Measurements from ENCODE around the gene SCAPER. TPM values are rescaled to one million over a fixed set of nuclear protein-coding genes. Genes with fewer than 3 reads are reported as not detected.
"Not testable (repeated sequence)": the region's sequence is repeated elsewhere in the genome, so short reads cannot be mapped to it uniquely, and the experiment has no call there.

SCAPER gene
- total and polyA plus RNA-seq, 8 donors = 3.0 to 23.8 (median 14.2) TPM

DNA sequence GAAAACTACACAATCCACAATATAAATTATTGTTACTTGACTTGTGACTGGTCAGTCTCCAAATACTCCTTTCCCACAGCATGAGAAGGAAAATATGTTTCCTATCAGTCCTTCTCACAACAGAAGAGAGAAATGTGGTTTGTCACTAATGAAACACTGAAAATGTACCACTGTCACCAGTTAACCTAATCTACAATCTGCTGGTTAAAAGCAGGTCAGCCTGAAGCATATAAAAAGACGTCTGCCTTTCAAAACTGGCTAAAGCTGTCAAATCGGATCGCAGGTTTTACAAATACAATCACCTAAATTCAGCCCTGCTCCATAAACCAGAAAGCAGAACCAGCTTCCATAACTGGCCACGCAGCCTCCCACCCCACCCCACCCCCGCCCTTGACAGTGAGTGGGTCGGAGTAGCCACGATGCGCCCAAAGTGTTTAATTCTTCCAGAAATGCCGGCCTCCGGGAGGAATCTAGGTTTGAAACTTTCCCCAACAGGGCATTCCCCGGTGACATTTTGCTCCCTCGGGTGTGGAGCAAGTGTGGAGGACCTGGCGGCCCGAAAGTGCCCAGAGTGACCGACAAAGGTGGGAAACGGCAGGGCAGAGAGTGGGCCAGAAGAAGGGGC is 594.6 kb downstream of the SCAPER start:
- no peak for TF ChIP-seq CTCF (IDR thresholded peaks at IDR 0.05)
- H3K4me3 ChIP-seq = peak overlapping the region; percentile 56 to 89 (median 76)
- no peaks in the 10 kb centered on the region for H3K36me3 ChIP-seq
- WGBS, 2 donors = 0 to 1% methylated on average over 16 of the region's 16 CpGs
- no peaks in the 10 kb centered on the region for H3K9me3 ChIP-seq
- intact Hi-C loops (cut with DNase I) = no loop called here
- FAIRE-seq = no peak
- H3K4me1 ChIP-seq = peaks cover 4 to 8% (median 8%) of the 10 kb centered on the region in 3 donors
- peak; percentile 23 to 43 (median 41) for ATAC-seq
- peak in 1 of 6 donors; percentile 18 for DNase-seq
- no peaks in the 10 kb centered on the region for H3K27me3 ChIP-seq
- H3K27ac ChIP-seq = peak overlapping the region; percentile 75 to 90 (median 82)

- no peak overlapping the region for H3K27ac ChIP-seq
Observed at GRCh38 chr15:76309601-76310330, 595.4 kb downstream of the SCAPER start.

GRCh38 chr15:76303909-76304308 is 601.2 kb downstream of the SCAPER start:
- H3K4me3 ChIP-seq = no peak overlapping the region
- H3K4me1 ChIP-seq = peaks cover 0 to 8% (median 5%) of the 10 kb centered on the region in 3 donors
- no peak overlapping the region for H3K27ac ChIP-seq
- DNase-seq = no peak
- H3K9me3 ChIP-seq = no peaks in the 10 kb centered on the region
- TF ChIP-seq CTCF (IDR thresholded peaks at IDR 0.05) = no peak
- intact Hi-C loops (cut with DNase I) = no loop called here
- H3K27me3 ChIP-seq = no peaks in the 10 kb centered on the region
- H3K36me3 ChIP-seq = no peaks in the 10 kb centered on the region
- 68 to 73% methylated on average over 1 of the region's 1 CpG for WGBS, 2 donors
- no peak for ATAC-seq
- FAIRE-seq = no peak

More at GRCh38 chr15:76309601-76310330, 595.4 kb downstream of the SCAPER start:
- Histone ChIP-seq H3K9me3 (no peaks in the 10 kb centered on the region), H3K27me3 (no peaks in the 10 kb centered on the region), H3K36me3 (no peaks in the 10 kb centered on the region), H3K4me1 (peaks cover 4 to 8% (median 8%) of the 10 kb centered on the region in 3 donors), H3K4me3 (peak overlapping the region in 2 of 4 donors; percentile 77 to 89)
- TF ChIP-seq CTCF (IDR thresholded peaks at IDR 0.05) = no peak
- DNase-seq (no peak), FAIRE-seq (no peak), ATAC-seq (no peak)
- intact Hi-C loops (cut with DNase I) = no loop called here
- WGBS, 2 donors = 76 to 77% methylated on average over 13 of the region's 13 CpGs

DNA sequence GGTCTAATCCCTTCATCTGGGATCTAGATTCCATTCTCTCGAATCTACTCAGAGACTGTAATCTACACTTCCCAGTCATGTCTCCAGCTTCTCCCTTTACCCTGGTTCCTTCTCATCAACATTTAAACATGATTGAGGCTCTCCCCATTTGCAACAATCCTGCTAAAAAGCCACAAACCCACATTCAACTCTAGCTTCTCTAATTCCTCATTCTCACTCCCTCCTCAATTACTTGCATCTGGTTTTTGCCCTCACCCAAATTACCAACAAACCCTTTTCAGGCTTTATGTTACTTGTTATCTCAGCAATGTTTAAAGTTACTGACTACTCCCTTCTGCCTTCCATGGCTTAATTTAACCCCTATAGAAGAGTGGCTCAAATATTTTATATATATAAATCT is 605.4 kb downstream of the SCAPER start:
- Histone ChIP-seq H3K27ac (no peak overlapping the region), H3K4me1 (peaks cover 0 to 10% (median 4%) of the 10 kb centered on the region in 3 donors), H3K27me3 (no peaks in the 10 kb centered on the region), H3K4me3 (no peak overlapping the region), H3K9me3 (no peaks in the 10 kb centered on the region), H3K36me3 (no peaks in the 10 kb centered on the region)
- FAIRE-seq = no peak
- TF ChIP-seq CTCF (IDR thresholded peaks at IDR 0.05) = no peak
- DNase-seq = no peak
- WGBS, 2 donors = 73 to 75% methylated on average over 1 of the region's 1 CpG
- intact Hi-C loops (cut with DNase I) = no loop called here
- ATAC-seq = no peak

DNA sequence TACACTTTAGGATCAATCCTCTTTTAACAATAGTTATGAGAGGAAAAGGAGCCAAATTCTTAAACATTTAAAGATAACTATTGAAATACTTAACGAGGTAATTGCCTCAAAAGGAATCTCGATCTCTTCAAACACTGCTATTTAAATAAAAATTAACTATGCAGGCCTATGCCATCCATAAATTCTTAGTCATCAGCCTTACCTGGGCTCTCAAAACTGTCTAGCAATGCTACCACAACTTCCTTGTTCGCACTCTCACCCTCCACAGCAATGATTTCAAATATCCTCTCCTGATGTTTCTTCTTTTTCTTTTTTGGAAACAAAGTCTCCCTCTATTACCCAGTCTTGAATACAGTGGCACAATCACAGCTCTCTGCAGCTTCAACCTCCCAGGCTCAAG is 606.2 kb downstream of the SCAPER start:
- Histone ChIP-seq H3K9me3 (no peaks in the 10 kb centered on the region), H3K4me3 (no peak overlapping the region), H3K27me3 (no peaks in the 10 kb centered on the region), H3K36me3 (no peaks in the 10 kb centered on the region), H3K4me1 (peaks cover 0 to 10% (median 4%) of the 10 kb centered on the region in 3 donors), H3K27ac (no peak overlapping the region)
- TF ChIP-seq CTCF (IDR thresholded peaks at IDR 0.05) = no peak
- intact Hi-C loops (cut with DNase I) = no loop called here
- no peak for FAIRE-seq
- DNase-seq = no peak
- WGBS, 2 donors = 64 to 65% methylated on average over 3 of the region's 3 CpGs
- ATAC-seq = peak in 1 of 4 donors; percentile 35

- FAIRE-seq = not testable (repeated sequence)
Observed at GRCh38 chr15:76297951-76298350, 607.2 kb downstream of the SCAPER start.

More at GRCh38 chr15:76297951-76298350, 607.2 kb downstream of the SCAPER start:
- intact Hi-C loops (cut with DNase I); ATAC-seq; H3K9me3 ChIP-seq; H3K27me3 ChIP-seq; H3K4me3 ChIP-seq; DNase-seq; H3K36me3 ChIP-seq; H3K27ac ChIP-seq; H3K4me1 ChIP-seq: not testable (repeated sequence)
- 91 to 93% methylated on average over 4 of the region's 4 CpGs for WGBS, 2 donors
